ENCODE data around the gene ACACB.

DNA sequence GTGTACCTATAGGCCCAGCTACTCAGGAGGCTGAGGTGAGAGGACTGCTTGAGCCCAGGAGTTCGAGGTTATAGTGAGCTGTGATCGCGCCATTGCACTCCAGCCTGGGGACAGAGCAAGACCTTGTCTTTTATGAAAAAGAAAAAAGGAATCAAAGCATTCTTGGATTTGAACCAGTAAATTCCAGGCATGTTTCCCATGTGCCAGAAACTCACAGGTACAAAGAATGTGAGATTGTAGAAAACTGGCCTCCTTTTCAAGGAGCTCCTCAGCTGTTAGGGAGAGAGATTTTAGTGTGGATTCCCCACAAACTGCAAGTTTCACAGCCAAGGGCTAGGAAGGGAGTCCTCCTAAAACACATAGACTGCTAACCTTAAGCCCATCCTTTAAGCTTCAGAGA, 97.7 kb downstream of the ACACB start:
- TF ChIP-seq POLR2AphosphoS5 (IDR thresholded peaks at IDR 0.05; ENCODE audit: borderline replicate concordance, low read depth, low read length) (no peak), EZH2 (IDR thresholded peaks at IDR 0.05) (no peak), FOXP2 (optimal IDR thresholded peaks at IDR 0.05; ENCODE audit: control extremely low read depth, extremely low read length, insufficient read depth) (no peak)
